Ishikawa (cell line): ENCODE measurements around the gene TTN.

Experiments used
- CEBPB ChIP-seq: IDR thresholded peaks from 2 replicates; pipeline ENCODE4 v1.6.1; 2012
- CREB1 ChIP-seq: IDR thresholded peaks from 2 replicates; pipeline ENCODE4 v1.6.1; 2012; ENCODE audit warnings: low read depth
- EGR1 ChIP-seq: IDR thresholded peaks from 2 replicates; pipeline ENCODE4 v1.6.1; 2012
- EP300 ChIP-seq: IDR thresholded peaks from 2 replicates; pipeline ENCODE4 v1.6.1; 2012; ENCODE audit warnings: borderline replicate concordance
- FOXM1 ChIP-seq: IDR thresholded peaks from 2 replicates; pipeline ENCODE4 v1.6.1; 2012; ENCODE audit warnings: low read depth, borderline replicate concordance
- NFIC ChIP-seq: IDR thresholded peaks from 2 replicates; pipeline ENCODE4 v1.6.1; 2012
- RAD21 ChIP-seq: IDR thresholded peaks from 2 replicates; pipeline ENCODE4 v1.6.1; 2012; ENCODE audit warnings: low read depth
- TAF1 ChIP-seq: IDR thresholded peaks from 2 replicates; pipeline ENCODE4 v1.6.1; 2012; ENCODE audit warnings: low read depth, mild to moderate bottlenecking
- TCF12 ChIP-seq: IDR thresholded peaks from 2 replicates; pipeline ENCODE4 v1.6.1; 2012; ENCODE audit warnings: low read depth
- TEAD4 ChIP-seq: IDR thresholded peaks from 2 replicates; pipeline ENCODE4 v1.6.1; 2012
- YY1 ChIP-seq: IDR thresholded peaks from 2 replicates; pipeline ENCODE4 v1.6.1; 2012; ENCODE audit warnings: low read depth
- ZBTB7A ChIP-seq: IDR thresholded peaks from 2 replicates; pipeline ENCODE4 v1.6.1; 2012; ENCODE audit warnings: low read depth
- TF ChIP-seq, protein P1 (sequence below): IDR thresholded peaks from 2 replicates; pipeline ENCODE4 v1.6.1; 2012
- TF ChIP-seq, protein P2 (sequence below): IDR thresholded peaks from 2 replicates; pipeline ENCODE4 v1.6.1; 2012
- TF ChIP-seq, protein P3 (sequence below): IDR thresholded peaks from 2 replicates; pipeline ENCODE4 v1.6.1; 2012; ENCODE audit warnings: low read depth, mild to moderate bottlenecking

TTN gene

DNA sequence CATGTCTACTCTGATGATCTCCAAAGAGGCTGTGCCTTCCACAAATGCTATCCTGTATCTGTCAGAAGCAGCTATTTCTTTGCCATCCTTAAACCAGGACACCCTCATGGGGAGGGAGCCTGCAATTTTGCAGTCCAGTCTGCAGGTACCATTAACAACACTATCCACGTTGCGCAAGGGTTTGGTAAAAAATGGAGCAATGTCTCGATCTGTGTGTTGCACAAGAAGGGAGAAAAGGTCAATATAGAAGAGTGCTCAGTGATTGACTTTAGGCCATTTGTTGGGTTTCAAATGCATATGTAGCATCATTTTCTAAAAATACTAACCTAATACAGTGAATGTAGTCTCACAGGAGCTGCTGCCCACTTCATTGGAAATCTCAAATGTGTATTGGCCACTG, 74.3 kb downstream of the TTN start:
- no peak for TF ChIP-seq TEAD4
- TF ChIP-seq CREB1: no peak
- TF ChIP-seq, protein P1, sequence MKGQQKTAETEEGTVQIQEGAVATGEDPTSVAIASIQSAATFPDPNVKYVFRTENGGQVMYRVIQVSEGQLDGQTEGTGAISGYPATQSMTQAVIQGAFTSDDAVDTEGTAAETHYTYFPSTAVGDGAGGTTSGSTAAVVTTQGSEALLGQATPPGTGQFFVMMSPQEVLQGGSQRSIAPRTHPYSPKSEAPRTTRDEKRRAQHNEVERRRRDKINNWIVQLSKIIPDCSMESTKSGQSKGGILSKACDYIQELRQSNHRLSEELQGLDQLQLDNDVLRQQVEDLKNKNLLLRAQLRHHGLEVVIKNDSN: no peak
- TF ChIP-seq YY1: no peak
- no peak for TF ChIP-seq CEBPB
- TF ChIP-seq NFIC: no peak
- TF ChIP-seq, protein P2, sequence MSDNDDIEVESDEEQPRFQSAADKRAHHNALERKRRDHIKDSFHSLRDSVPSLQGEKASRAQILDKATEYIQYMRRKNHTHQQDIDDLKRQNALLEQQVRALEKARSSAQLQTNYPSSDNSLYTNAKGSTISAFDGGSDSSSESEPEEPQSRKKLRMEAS: no peak
- no peak for TF ChIP-seq TAF1
- no peak for TF ChIP-seq EP300
- TF ChIP-seq TCF12: no peak
- no peak for TF ChIP-seq ZBTB7A
- TF ChIP-seq EGR1: no peak
- TF ChIP-seq, protein P3, sequence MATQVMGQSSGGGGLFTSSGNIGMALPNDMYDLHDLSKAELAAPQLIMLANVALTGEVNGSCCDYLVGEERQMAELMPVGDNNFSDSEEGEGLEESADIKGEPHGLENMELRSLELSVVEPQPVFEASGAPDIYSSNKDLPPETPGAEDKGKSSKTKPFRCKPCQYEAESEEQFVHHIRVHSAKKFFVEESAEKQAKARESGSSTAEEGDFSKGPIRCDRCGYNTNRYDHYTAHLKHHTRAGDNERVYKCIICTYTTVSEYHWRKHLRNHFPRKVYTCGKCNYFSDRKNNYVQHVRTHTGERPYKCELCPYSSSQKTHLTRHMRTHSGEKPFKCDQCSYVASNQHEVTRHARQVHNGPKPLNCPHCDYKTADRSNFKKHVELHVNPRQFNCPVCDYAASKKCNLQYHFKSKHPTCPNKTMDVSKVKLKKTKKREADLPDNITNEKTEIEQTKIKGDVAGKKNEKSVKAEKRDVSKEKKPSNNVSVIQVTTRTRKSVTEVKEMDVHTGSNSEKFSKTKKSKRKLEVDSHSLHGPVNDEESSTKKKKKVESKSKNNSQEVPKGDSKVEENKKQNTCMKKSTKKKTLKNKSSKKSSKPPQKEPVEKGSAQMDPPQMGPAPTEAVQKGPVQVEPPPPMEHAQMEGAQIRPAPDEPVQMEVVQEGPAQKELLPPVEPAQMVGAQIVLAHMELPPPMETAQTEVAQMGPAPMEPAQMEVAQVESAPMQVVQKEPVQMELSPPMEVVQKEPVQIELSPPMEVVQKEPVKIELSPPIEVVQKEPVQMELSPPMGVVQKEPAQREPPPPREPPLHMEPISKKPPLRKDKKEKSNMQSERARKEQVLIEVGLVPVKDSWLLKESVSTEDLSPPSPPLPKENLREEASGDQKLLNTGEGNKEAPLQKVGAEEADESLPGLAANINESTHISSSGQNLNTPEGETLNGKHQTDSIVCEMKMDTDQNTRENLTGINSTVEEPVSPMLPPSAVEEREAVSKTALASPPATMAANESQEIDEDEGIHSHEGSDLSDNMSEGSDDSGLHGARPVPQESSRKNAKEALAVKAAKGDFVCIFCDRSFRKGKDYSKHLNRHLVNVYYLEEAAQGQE: no peak
- TF ChIP-seq RAD21: no peak
- TF ChIP-seq FOXM1: no peak

DNA sequence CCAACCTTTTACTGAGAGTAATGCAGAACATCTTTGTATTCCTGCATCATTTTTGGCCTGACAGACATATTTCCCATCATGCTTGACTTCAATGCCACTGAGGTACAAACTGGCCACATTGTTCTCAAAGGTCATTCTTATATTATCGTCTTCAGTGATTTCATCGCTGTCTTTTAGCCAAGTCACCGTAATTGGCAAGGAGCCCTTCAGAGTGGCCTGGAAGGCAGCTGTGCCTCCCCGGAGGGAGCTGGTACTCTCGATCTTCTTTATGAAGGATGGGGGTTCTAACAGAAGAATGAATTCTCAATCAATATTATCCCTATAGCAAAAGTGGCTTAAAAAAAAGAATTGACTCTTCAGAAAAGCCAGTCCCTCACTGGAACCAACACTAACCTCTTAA, 75.9 kb downstream of the TTN start:
- no peak for TF ChIP-seq CEBPB
- no peak for TF ChIP-seq TAF1
- TF ChIP-seq, protein P1: no peak
- TF ChIP-seq EP300: no peak
- TF ChIP-seq CREB1: no peak

DNA sequence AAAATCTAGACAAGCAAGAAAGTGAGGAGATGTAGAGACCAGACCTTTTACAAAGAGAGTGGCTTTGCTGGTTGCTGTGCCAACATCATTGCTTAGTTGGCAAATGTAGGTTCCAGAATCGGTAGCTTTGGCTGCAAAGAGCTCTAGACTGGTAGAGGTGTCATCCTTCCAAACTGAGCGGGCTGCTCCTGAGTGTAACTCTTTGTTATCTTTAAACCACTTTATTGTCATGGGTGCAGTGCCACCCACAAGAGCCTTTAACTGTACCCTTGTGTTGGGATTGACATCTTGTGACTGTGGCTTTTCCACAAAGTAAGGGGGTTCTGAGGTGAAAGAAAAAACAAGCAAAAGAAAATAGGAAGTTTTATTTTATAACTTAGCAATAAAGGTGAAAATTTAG, 77.2 kb downstream of the TTN start:
- TF ChIP-seq EGR1 (no peak), EP300 (no peak), CEBPB (no peak), CREB1 (no peak), RAD21 (no peak), YY1 (no peak)
- TF ChIP-seq, protein P3: no peak

DNA sequence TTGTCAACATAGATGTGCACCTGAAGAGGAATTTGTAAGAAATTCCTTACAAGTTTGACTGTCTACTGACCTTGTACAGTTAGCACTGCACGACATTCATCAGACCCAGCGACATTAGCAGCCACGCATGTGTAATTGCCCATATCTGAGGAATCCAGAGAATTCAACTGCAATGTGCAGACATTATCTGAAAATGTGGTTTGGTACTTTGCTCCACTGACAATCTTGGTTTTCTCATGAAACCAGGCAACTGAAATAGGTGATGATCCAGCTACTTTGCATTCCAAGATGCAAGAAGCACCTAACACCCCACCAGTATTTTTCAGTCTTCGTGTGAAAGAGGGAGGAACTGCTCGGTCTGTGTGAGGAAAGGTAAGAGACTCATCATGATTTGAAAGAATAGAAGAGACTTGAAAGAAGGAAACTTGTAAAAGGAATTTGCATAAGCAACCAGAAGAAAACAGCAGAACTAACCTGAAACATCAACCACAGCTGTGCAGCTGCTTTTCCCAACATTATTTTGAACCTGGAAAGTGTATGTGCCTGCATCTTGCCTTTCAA, 83.4 kb downstream of the TTN start:
- TF ChIP-seq, protein P1: no peak
- TF ChIP-seq ZBTB7A (no peak), YY1 (no peak), FOXM1 (no peak), TEAD4 (no peak), TCF12 (no peak), NFIC (no peak), CREB1 (no peak), CEBPB (no peak), TAF1 (no peak), EGR1 (no peak), EP300 (no peak), RAD21 (no peak)
- TF ChIP-seq, protein P2: no peak
- TF ChIP-seq, protein P3: no peak

DNA sequence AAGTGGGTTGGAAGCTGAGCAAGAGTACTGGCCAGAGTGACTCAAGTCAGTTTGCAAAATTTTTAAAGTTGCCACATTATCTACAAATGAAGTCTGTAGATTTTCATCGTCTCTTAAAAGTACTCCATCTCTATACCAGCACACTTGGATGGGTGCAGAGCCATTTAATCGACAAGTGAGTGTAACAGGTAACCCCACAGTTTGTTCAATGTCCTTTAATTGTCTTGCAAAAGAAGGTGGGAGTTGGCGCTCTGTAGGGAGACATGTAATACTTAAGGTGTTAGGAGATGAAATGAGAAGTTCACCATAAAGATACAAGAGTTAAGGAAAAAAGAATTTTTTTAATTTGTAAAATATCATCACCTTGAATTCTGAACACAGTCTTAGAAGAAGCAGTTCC, 84.9 kb downstream of the TTN start:
- TF ChIP-seq YY1: no peak
- TF ChIP-seq, protein P2: no peak
- no peak for TF ChIP-seq TAF1
- no peak for TF ChIP-seq NFIC
- no peak for TF ChIP-seq FOXM1
- TF ChIP-seq TCF12: no peak
- TF ChIP-seq CREB1: no peak
- TF ChIP-seq RAD21: no peak
- TF ChIP-seq EP300: no peak
- TF ChIP-seq EGR1: no peak
- TF ChIP-seq, protein P3: no peak
